HuH-7.5 (cell line): ENCODE data around the gene ARHGEF10L.
"Not testable (repeated sequence)": the region's sequence is repeated elsewhere in the genome, so short reads cannot be mapped to it uniquely, and the experiment has no call there.

ENCODE experiments used
- DNase-seq: peaks from one replicate; pipeline ENCODE4 v3.0.0; 2011; ENCODE audit warnings: low spot score

Gene ARHGEF10L

DNA sequence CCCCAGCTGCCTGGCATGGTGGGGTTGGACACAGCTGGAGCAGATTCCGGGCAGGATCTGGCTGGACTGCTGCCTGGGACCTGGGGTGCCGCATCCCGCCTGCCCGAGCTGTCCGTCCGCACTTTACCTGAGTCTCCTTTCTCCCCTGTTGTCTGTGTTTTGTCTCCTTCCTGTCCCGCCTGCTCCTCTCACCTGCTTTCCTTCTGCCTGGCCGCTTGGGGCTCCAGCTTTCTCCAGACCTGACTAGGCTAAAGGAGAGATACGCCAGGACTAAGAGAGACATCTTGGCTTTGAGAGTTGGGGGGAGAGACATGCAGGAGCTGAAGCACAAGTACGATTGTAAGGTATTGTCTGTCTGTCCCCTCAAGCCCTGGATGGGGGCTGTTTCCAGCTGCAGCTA, 73.3 kb downstream of the ARHGEF10L start:
- DNase-seq = no peak

DNA sequence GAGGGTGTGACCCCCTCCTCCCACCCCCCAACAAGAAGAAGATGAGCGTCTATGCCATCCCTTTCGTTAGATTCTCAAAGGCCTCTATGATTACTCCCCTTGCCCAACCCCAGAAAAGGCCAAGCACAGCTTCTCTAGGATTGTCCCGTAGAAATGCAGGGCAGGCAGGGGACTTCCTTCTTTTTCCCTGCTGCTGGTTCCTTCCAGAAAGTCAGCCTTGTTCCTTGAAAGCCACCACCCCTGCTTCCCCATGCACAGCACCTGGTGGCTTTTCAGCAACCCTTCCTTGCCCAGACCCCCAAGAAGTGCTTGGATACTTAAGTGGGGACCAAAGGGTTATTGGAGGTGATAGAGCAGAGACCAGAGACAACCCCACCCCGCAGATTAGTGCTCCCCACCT, 75.1 kb downstream of the ARHGEF10L start:
- DNase-seq = no peak

DNA sequence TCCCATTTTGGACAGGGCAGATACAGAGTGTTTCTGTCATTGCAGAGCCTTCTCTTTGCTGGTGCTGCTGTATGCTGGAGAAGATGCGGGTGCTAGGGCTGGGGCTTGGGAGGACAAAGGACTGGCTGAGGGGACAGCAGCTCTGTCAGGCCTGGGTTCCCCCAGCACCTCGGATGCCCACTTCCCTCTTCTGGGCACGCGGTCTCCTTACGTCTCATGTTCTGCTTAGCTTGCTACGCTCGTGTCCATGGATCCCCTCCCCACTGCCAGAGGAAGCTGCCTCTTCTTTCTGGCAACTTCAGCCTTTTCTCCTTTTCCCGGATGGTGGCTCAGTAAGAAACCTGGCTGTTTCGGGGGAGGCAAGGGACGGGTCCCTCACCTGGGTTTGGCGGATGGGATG, 75.7 kb downstream of the ARHGEF10L start:
- DNase-seq = no peak

DNA sequence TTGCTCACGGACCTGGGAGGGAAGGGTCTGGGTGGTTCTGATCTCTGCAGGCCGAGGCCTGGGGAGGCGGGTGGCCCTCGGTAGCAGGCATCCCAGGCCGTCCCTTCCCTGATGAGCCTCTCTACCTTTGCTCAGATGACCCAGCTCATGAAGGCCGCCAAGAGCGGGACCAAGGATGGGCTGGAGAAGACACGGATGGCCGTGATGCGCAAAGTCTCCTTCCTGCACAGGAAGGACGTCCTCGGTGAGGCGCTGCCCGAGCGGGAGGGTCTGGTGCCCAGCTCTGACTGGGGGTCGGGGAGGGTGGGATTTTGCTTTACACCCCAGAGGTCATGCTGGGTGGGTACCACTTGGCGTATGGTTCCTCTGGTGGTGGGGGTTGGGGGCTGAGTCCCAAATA, 76.5 kb downstream of the ARHGEF10L start:
- DNase-seq = no peak

DNA sequence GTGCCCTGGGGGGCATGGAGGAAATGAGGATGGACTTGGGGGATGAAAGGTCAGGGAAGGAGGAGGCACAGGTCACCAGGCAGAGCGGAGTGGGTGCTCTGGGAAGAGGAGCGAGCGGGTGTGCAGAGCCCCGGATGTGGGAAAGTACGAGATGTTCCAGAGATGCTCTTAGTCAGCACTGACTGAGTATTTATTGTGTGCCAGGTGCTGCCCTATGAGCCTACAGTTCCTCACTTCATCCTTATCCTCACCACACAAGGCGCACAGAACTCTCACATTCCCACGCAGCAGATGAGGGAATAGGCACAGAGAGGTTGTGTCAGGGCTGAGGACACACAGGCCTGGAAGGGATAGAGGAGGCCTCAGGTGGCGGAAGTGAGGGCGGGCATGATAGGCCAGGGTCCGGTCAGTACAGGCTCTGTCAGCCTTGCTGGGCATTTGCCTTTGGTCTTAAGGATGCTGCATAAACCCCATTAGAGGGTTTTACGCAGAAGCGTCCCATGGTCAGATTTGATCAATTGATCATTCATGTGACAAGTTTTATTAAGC, 77.3 kb downstream of the ARHGEF10L start:
- no peak for DNase-seq

DNA sequence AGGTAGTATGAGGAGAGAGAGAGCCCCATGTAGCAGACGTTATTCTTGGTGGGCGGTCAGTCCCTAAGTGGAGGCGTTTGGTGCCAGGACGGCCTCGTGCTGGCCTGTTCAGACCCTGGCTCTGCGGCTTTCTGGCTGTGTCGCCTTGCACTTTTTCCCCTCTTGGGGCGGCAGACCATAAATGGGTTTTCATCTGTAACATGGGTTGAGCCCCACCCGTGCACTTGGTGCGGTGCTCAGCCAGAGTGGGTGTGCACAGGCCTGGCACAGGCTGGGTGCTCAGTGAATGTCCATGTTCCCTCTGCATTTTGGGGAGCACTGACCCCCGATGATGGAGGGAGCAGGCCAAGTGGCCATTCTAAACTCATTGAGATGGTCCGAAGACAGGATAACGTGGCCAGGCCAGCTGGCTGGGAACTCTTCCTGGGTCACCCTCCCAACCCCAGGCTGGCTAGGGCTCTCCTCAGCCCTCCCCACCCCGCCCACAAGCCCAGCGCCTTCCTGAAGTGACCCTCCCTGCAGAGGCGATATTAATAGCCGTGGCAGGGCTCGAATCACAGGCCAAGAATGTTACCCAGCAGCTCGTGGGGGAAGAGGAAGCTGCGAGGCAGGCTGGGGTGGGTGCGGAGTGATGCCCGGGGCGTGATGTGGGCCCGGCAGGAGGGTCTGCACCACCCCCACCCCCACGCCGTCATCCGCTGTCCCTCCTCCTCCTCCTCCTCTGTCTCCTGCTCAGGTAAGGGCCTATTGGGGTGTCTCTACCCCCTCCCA, 78.5 kb downstream of the ARHGEF10L start:
- no peak for DNase-seq

DNA sequence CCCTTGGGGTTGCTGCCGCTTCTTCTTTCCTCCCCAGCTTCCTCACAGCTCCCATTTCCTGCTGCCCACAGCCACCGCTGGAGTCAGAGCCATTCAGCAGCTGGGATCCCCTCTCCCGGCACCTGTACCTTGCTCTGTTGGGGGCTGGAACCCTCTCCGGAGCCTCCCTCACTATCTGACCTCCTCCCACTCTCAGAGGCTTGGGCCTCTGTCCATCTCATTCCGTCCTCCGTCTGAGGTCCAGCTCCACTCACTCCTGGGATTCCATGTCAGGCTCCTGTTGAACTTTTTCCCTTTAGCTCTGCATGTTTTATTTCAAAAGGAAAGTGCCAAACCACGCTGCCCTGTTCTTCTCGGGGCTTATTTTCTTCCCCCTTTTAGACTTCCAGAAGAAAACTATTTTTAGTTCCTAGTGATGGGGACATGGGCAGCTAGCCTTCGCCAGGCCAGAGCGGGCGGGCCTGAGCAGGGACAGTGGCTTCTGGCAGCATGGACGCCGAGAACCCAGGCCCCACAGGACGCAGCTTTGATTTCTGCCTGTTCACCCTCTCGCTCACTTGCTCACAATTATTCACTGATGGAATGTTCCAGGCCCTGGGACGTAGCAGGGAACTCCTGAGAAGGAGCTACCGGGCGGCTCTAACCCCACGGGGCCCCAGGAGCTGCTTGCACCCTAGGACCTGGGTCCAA, 79.2 kb downstream of the ARHGEF10L start:
- no peak for DNase-seq

DNA sequence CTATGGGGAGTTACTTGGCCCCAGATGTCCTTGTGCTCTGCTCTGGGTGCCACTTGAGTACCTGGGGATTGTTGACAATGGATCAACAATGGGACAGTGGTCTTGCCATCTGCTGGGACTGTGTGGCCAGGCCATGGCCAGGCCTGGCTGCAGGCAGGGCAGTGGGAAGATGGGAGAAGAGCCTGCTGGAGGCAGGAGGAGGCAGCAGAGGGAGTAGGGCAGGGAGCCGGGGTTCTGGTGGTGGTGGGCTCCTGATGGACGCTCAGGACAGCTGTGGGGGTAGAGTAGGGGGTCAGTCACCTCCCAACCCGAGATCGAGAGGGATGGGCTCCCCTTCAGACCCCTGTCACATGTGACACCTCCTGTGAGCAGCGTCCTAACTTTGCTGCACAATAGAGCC, 81.0 kb downstream of the ARHGEF10L start:
- no peak for DNase-seq

DNA sequence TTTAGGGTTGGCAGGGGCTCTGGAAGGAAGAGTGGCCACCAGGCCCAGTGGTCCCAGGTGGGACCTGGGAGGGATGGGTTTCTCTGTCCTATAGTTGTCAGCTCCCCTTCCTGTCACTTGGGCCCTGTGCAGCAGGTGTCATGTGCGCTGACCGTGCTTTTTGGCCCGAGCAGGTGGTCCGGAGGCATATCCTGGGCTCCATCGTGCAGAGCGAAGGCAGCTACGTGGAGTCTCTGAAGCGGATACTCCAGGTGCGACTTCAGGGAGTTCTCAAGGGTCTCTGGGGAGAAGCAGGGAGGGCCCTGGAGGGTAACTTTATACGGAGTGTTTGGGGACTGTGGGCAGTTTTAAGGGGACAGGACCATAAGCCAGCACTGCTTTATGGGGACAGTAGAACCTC, 82.2 kb downstream of the ARHGEF10L start:
- DNase-seq = no peak

DNA sequence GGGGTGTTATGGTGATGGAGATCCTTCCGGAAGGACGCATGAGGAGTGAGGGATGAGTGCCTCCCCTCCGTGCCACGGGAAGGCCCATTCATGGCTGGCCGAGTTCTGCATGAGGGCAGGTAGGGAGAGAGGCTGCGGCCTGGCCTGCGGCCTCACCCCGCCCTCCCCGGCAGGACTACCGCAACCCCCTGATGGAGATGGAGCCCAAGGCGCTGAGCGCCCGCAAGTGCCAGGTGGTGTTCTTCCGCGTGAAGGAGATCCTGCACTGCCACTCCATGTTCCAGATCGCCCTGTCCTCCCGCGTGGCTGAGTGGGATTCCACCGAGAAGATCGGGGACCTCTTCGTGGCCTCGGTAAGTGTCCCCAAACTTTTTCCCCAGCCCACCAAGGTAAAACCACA, 83.3 kb downstream of the ARHGEF10L start:
- DNase-seq = no peak

DNA sequence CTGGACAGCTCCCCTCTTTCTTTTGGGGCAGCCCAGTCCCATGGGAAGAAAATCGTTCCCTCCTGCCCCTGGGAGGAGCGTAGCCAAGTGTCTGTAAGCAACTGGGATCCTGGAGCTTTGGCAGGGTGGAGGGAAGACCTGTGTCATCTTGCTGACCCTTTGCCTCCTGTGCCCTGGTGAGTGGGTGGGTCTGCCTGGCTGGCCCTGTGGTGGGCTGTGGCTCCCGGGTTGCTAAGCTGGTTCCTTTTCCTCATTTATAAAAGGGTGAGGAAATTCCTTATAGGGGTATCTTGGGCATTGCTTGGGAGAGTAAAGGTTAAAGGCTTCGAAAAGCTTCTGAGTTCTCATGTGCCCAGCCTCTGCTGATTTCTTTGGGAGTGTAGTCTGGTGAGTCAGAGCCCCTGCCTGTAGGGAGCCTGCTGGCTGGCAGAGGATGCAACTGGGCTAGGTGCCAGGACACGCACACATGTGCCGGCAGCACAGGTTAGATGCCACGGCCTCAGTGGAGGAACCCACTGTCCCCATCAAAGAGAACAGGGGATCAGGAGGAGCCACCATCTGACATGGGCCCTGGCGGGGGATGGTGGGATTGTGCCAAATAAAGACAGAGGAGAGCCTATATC, 85.2 kb downstream of the ARHGEF10L start:
- DNase-seq = no peak

DNA sequence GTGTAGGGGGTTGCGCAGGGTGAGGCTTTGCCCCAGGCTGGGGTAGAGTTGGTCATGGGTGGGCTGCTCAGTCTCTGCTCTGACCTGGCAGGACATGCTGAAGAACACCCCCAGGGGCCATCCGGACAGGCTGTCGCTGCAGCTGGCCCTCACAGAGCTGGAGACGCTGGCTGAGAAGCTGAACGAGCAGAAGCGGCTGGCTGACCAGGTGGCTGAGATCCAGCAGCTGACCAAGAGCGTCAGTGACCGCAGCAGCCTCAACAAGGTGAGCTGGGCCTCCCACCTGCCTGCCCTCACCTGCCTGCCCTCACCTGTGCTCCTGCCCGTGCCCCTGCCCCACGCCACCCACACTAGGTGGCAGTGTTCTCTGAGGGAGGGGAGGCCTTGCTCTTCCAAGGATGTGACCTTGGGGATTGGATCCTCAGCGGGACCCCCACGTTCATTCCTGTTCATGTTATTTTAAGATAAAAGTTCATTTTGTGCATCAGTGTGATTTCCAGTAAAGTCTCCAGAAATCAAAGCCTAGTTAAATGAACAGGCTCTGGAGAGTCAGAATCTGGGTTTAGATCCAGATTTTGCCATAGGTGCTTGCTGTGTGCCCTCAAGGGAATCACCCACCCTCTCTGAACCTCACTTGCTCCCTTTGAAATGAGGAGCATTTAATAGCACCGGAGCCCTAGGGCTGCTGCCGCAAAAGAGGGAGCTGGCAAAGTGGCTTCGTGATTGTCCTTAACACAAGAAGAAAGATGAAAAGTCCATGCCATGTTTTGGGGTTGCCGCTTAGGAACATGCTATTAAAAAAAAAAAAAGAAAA, 87.9 kb downstream of the ARHGEF10L start:
- DNase-seq = no peak

DNA sequence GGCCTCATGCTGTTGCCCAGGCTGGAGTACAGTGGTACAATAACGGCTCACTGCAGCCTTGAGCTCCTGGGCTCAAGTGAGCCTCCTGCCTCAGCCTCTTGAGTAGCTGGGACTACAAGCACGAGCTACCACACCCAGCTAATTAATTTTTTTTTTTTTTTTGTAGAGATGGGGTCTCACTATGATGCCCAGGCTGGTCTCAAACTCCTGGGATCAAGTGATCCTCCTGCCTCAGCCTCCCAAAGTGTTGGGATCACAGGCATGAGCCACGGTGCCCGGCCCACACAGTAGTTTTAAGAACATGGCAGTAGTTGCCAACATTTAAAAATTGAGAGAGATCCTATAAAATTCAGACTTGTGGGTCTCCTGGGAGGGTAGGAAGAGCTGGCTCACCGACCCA, 89.5 kb downstream of the ARHGEF10L start:
- DNase-seq = not testable (repeated sequence)

DNA sequence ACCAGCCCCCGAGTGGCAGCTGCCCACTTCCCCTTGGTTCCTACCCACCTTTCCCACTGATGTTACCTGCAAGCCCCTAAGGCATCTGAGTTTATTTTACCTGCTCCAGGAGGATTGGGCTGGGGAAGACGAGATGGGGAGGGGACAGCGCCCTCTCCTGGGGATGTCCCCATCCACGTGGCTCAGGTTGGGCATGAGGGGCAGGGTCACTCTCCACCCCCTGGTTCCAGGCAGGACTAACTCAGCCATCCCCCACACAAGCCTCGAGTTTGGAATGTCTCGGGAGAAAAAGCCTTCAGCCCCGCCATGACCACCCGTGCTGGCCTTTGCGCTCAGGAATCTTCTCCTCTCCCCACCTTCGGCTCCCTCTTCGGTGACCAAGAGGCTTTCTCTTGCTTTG, 90.0 kb downstream of the ARHGEF10L start:
- peak; percentile 59 for DNase-seq

DNA sequence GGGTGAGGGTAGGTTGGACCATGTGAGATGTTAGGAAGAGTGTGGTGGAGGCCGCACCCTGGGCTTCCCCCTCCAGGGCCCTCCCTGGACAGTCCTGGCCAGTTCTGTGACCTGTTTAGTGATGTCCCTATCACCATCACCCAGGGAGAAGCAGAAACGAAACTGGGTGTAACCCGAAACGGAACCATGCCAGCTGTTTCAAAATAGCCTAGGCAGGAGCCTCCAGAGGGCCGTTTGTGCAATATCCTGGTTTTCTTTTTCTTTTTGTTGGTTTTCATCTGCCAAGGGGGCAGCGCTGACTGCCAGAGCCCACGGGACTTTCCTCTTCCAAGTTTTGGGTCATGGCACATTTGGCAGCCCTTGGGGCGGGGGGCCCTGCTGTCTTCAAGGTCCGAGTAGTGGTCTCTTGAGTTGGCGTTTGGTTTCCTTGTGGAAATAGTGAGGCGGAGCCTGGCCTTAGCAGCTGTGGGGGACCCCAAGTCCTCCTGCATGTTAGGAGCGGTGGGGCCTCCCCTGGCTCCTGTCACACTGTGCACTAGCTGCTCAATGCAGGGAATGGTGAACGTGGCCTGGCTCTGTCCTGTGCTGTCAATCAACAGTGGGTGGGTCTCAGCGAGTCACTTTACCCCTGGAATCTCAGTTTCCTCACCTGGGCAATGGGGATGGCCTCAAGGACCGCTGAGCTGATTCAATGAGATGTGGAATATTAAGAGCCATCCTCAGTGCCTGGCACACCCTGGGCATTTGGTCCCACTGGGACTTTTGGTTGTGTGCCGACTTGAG, 90.7 kb downstream of the ARHGEF10L start:
- DNase-seq = no peak

DNA sequence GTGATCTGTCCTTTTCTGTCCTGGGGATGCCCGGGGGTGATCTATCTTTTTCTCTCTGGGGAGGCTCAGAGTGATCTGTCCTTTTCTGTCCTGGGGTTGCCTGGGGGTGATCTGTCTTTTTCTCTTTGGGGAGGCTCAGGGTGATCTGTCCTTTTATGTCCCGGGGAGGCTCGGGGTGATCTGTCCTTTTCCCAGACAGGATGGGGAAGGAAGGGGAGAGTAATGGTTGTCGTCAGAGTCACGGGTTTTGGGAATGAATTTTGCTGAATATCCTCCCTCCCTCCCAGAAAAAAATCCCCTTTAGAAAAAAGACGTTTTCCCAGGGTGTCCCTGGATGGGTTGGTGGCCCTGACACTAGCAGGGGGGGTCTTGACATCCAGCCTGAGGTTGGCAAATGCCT, 91.5 kb downstream of the ARHGEF10L start:
- DNase-seq = no peak

DNA sequence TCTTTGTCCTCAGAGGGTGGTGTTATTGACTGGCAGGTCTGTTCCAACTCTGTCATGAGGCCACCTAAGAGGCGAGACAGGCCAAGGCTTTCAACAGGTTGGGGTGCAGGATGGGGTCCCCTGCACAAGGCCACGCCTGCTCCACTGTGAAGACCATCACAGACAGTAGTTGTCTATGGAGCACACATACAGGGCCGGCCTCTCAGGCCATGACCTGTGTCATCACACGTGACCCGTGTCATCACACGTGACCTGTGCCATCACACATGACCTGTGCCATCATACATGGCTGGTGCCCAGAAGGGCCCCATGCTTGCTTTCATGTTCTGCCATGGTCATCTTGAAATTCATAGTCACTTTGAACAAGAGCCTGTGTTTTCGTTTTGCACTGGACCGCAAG, 91.9 kb downstream of the ARHGEF10L start:
- no peak for DNase-seq

DNA sequence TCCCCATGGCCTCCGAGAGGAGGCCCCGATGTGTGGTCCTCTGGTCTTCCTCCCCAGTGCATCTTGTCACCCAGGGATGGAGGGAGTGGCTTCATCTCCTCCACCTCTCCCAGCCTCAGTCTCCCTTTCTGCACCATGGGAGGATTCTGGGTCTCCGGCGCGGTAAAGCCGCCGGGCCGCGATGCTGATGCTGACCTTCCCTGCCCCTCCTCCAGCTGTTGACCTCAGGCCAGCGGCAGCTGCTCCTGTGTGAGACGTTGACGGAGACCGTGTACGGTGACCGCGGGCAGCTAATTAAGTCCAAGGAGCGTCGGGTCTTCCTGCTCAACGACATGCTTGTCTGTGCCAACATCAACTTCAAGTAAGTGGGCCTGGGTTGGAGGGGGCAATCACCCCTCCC, 92.6 kb downstream of the ARHGEF10L start:
- DNase-seq = no peak

DNA sequence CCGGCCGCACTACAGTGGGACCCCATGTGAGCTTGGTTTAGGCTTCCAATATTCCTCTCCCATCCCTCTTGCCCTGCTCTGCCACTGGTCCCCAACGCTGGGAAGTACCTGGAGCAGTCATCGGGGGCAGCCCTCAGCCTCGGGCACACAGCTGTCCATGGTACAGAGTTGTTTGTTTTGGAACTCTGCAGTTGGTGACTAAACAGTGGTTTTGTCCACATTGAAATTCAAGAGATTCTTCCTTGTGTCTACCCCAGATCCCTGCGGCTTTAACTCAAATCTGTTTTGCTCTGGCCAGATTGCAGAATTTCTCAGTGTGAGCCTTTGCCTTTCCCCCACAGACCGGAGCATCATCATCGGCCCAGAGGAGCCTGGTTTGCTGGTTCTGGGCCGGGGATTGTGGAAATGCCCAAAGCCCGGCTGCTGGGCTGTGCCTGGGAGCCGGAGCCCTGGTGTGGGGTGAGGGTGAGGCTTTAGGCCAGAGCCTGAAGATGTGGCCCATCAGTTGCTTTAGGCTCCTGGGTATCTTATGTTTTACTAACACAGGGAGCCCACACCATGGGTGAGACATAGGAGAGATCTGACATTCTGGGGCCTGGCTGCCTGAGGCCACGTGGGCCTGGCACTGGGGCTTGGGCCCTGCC, 93.2 kb downstream of the ARHGEF10L start:
- DNase-seq = no peak

DNA sequence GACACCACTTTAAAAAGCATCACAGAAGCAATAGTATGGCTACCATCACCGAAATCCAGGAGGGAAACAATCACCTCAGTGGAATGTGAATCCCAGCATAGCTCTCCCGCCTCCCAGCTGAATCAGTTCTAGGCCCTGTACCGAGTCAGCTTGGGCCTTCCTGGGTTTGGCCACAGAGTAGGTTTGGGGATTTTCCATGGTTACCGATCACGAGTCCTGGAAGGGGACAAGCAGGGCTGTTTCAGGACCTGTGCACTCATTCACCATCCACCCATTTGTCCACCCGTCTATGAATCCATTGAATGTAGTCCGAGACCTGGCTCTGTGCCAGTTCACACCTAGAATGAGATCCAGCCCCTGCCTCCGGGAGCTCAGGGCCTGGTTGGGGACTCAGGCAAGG, 94.2 kb downstream of the ARHGEF10L start:
- no peak for DNase-seq

DNA sequence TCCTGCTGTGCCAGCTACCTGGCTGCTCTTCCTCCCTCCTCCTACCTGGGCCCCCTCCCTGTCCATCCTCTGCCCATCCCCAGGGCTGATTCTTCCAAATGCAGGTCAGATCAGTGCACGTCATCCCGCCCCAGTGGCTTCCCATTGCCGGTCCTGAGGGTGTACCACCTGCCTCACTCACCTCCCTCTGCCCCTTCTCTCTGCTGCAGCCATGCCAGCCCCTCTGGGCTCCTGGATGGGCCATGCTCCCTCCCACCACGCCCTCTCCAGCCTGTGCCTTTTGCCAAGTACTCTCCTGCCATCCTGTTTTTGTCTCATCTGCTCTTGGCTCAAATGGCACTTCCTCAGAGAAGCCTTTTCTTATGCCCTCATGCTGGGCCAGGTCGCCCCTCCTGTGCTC, 95.8 kb downstream of the ARHGEF10L start:
- no peak for DNase-seq
